Cardiac fibroblast (primary cell): ENCODE results near the gene CLRN3.

Experiments
- DNase-seq, 2 donors: peaks; one replicate each; pipeline versions ENCODE4 v3.0.0 to v3.0.0-alpha.2; 2010; ENCODE audit warnings: low read depth in 2 of 2
- H3K4me3 ChIP-seq, 2 donors: replicated peaks in 1 of 2; 1 replicate in 1 of 2; 2 replicates in 1 of 2; pipeline ENCODE4 v1.5.1; 2011; ENCODE audit warnings: low read depth in 2 of 2, low read length in 2 of 2, mild to moderate bottlenecking in 2 of 2, moderate library complexity in 1 of 2
- TF ChIP-seq, protein P1 (sequence below): IDR thresholded peaks from one replicate; pipeline ENCODE4 v1.5.1; 2011; ENCODE audit warnings: low read depth, mild to moderate bottlenecking, low read length, inconsistent platforms

Gene CLRN3

DNA sequence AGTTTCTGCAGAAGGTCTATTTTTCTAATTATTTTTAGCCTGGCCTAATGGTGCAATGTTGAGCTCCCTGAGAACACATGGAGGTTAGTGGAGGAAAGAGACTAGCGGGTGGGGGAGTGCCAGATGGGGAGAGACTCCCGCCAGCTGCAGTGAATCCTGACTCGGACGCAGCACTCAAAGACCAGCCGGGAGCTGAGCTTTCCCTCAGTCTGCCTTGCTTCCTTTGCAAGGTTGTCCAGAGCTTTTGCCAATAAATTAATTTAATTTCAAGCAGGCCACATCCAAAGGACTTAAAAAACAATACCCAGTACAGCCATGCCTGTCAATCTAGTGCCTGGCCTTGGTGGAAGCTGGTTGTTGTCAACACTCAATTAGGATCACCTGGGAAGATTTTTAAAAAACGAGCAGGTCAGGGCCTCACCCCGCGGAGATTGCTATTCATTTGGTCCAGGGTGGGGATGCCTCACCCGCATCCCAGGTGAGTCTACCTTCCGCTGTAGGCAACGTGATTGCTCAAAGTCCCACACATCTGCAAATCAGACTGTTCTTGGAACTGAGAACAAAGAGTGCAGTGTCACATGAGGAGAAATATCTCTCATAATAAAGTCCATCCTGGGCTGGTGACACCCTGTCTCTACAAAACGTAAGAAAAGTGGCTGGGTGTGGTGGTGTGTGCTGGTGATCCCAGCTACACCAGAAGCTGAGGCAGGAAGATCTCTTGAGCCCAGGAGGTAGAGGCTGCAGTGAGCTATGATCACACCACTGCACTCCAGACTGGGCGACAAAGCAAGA lies 4.0 kb downstream of the CLRN3 start:
- no peak overlapping the region for H3K4me3 ChIP-seq
- TF ChIP-seq, protein P1, sequence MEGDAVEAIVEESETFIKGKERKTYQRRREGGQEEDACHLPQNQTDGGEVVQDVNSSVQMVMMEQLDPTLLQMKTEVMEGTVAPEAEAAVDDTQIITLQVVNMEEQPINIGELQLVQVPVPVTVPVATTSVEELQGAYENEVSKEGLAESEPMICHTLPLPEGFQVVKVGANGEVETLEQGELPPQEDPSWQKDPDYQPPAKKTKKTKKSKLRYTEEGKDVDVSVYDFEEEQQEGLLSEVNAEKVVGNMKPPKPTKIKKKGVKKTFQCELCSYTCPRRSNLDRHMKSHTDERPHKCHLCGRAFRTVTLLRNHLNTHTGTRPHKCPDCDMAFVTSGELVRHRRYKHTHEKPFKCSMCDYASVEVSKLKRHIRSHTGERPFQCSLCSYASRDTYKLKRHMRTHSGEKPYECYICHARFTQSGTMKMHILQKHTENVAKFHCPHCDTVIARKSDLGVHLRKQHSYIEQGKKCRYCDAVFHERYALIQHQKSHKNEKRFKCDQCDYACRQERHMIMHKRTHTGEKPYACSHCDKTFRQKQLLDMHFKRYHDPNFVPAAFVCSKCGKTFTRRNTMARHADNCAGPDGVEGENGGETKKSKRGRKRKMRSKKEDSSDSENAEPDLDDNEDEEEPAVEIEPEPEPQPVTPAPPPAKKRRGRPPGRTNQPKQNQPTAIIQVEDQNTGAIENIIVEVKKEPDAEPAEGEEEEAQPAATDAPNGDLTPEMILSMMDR: no peak
- no peak for DNase-seq

DNA sequence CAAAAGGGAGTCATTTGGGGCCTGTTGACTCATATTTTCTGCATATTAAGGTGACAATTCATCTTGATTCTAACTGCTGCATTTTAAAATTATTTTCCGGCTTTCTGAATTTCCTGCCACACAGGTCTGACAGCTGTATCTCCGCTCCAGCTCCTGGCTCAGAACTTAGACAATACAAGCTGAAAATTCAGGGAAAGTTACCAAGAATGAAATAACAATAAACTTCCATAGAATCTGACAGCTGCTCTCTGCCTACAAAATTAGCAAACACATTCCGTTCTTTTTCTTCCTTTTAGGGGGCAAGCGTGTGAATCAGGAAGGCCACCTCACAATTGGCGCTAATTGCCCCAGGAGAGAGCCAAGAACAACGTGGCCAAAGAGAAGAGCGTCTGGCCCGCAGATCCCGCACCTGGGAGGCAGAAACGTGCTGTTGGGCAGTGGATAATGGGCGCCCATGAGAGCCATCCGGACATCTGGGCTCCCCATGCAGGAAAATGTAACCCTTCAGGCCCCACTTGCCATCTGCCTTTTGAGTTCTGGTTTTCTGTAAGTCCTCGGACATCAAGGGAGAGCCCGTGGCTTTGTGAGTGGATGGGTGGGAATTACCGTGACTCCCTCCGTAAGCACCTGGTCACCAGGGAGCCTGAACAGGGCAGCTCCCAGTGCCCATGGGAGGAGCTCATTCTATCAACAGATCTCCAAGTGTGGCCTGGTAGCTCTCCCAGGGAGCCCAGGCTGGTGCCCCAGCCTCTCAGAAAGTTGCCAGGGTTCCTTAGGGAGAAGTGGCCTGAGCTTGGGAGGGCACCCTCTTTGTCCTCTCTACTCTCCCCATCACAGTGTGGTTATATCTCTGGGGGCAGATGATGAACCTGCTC lies 5.0 kb downstream of the CLRN3 start:
- H3K4me3 ChIP-seq: no peak overlapping the region
- DNase-seq: no peak
- TF ChIP-seq, protein P1: no peak

- TF ChIP-seq, protein P1: no peak
- H3K4me3 ChIP-seq: no peak overlapping the region
- no peak for DNase-seq
These were observed 6.2 kb downstream of the CLRN3 start for GRCh38 chr10:127886371-127887051.

GRCh38 chr10:127884501-127884900 lies 8.2 kb downstream of the CLRN3 start:
- DNase-seq: no peak
- H3K4me3 ChIP-seq: no peak overlapping the region
- TF ChIP-seq, protein P1: no peak

DNA sequence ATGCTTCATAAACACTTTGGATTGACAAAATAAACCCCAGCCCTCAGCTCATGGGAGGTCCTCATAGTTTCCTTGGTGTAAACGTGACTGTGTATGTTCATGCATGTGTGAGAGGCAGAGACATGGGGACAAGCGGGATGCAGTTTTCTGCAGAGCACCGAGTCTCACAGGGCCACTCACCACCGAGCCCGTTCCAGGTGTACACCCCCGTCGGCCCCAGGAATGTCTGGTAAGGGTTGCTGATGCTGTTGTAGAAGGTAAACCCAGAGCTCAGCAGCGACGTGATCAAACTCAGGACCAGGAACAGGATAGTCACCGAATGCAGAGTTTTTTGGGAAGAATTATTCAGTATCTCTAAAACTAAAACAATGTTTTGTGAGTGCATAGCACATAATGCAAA lies 9.2 kb downstream of the CLRN3 start:
- H3K4me3 ChIP-seq: no peak overlapping the region
- TF ChIP-seq, protein P1: no peak
- DNase-seq: no peak

DNA sequence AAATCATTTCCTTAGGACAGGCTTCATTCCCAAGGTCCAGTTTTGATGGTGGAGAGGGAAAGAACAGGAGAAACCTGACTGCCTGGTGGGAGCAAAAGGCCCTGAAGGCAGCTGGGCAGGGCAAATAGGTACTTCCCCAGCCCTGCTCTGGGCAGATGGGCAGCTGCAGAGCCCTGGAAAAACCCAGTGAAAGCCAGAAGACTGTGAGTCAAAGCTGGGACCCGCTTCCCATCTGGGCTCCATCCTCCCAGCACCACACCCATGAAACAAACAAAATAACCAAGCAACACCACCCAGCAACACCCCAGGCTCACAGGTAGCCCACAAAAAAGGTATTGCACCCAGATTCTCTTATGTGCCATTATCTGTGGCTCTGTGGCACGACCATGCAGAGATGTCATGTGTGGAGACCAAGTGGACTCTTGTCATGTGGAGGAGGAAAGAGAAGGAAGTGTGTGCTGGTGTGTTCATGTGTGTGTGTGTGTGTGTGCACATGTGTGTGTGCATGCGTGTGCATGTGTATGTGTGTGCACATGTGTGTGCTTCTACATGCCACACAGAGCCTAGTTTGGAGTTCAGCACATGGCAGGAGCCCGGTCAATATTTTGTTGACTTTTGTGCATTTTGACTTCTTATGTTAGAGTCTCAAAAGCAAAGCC lies 9.8 kb downstream of the CLRN3 start:
- TF ChIP-seq, protein P1: no peak
- no peak for DNase-seq
- H3K4me3 ChIP-seq: no peak overlapping the region
